GM23338 (cell line): ENCODE data around the gene LYL1. TPM values are rescaled to one million over a fixed set of nuclear protein-coding genes. Genes with fewer than 3 reads are reported as not detected.
A peak's percentile ranks its signal among the peaks of the same experiment; 100 is the strongest.

Source experiments
- ATAC-seq: fragments of 200-7000 bp; cut with Tn5 transposase; 3 replicates; pipeline ENCODE4 v1.9.1; 2020
- DNase-seq: peaks from one replicate; pipeline ENCODE4 v3.0.0-alpha.2; 2015; ENCODE audit warnings: low spot score
- H2AFZ ChIP-seq: fragments of 200-600 bp; sonication (generic); 2 replicates; pipeline ENCODE4 v1.8.0; 2016; ENCODE audit warnings: antibody characterized with exemption, mild to moderate bottlenecking, moderate library complexity
- H3F3A ChIP-seq: fragments of 200-600 bp; sonication (generic); replicated peaks from 2 replicates; pipeline ENCODE4 v1.8.0; 2017; ENCODE audit warnings: antibody characterized with exemption, mixed run types, low read depth
- H3K27ac ChIP-seq: fragments of 200-600 bp; sonication (generic); 2 replicates; pipeline ENCODE4 v1.6.1; 2016; ENCODE audit warnings: low read depth
- H3K27me3 ChIP-seq: fragments of 200-600 bp; sonication (generic); 2 replicates; pipeline ENCODE4 v1.8.0; 2016; ENCODE audit warnings: mild to moderate bottlenecking, mixed run types, moderate library complexity; ENCODE audit not compliant: insufficient read depth
- H3K36me3 ChIP-seq: fragments of 200-600 bp; sonication (generic); 2 replicates; pipeline ENCODE4 v1.8.0; 2016; ENCODE audit warnings: mild to moderate bottlenecking; ENCODE audit not compliant: insufficient read depth
- H3K4me1 ChIP-seq: fragments of 200-600 bp; sonication (generic); 2 replicates; pipeline ENCODE4 v1.8.0; 2016; ENCODE audit warnings: mild to moderate bottlenecking, moderate library complexity; ENCODE audit not compliant: insufficient read depth
- H3K4me2 ChIP-seq: fragments of 200-600 bp; sonication (generic); 2 replicates; pipeline ENCODE4 v1.7.1; 2017; ENCODE audit warnings: mixed run types
- H3K4me3 ChIP-seq: fragments of 200-600 bp; sonication (generic); 2 replicates; pipeline ENCODE4 v1.6.1; 2016; ENCODE audit warnings: mixed run types
- H3K79me2 ChIP-seq: fragments of 200-600 bp; sonication (generic); replicated peaks from 2 replicates; pipeline ENCODE4 v1.8.0; 2017; ENCODE audit warnings: mild to moderate bottlenecking; ENCODE audit not compliant: insufficient read depth
- H3K9me2 ChIP-seq: fragments of 200-600 bp; sonication (generic); 2 replicates; pipeline ENCODE4 v1.8.0; 2017; ENCODE audit not compliant: insufficient read depth
- H4K20me1 ChIP-seq: fragments of 200-600 bp; sonication (generic); replicated peaks from 2 replicates; pipeline ENCODE4 v1.8.0; 2017; ENCODE audit warnings: mild to moderate bottlenecking; ENCODE audit not compliant: insufficient read depth
- H3K27ac Mint-ChIP-seq: 2 replicates; pipeline ENCODE4 v1.8.0; 2020; ENCODE audit warnings: inconsistent platforms, mild to moderate bottlenecking, moderate library complexity, mixed read lengths
- H3K27me3 Mint-ChIP-seq: 3 replicates; pipeline ENCODE4 v1.8.0; 2022; ENCODE audit warnings: low read depth, mild to moderate bottlenecking, moderate library complexity, mixed read lengths, inconsistent platforms; ENCODE audit not compliant: insufficient read depth, poor library complexity
- H3K36me3 Mint-ChIP-seq: 3 replicates; pipeline ENCODE4 v1.8.0; 2021; ENCODE audit warnings: low read depth, mild to moderate bottlenecking, inconsistent platforms, moderate library complexity, mixed read lengths
- H3K4me1 Mint-ChIP-seq: 3 replicates; pipeline ENCODE4 v1.8.0; 2020; ENCODE audit warnings: mild to moderate bottlenecking, inconsistent platforms, mixed read lengths
- H3K4me3 Mint-ChIP-seq: 3 replicates; pipeline ENCODE4 v1.8.0; 2021; ENCODE audit warnings: moderate library complexity, mild to moderate bottlenecking, inconsistent platforms, mixed read lengths
- H3K9me3 Mint-ChIP-seq: 3 replicates; pipeline ENCODE4 v1.8.0; 2020; ENCODE audit warnings: moderate library complexity, mild to moderate bottlenecking, inconsistent platforms, mixed read lengths
- CREB1 ChIP-seq: fragments of 250-450 bp; sonication (Bioruptor Pico); IDR thresholded peaks from 2 replicates; pipeline ENCODE4 v1.5.0; 2020; ENCODE audit warnings: low read depth, mild to moderate bottlenecking, moderate library complexity
- EZH2 ChIP-seq: fragments of 200-600 bp; sonication (generic); IDR thresholded peaks from one replicate; pipeline ENCODE4 v1.8.0; 2017; ENCODE audit warnings: antibody characterized with exemption, mild to moderate bottlenecking, low read depth; ENCODE audit not compliant: unreplicated experiment
- EZH2phosphoT487 ChIP-seq: fragments of 200-600 bp; sonication (generic); IDR thresholded peaks from one replicate; pipeline ENCODE4 v1.8.1; 2018; ENCODE audit warnings: antibody characterized with exemption; ENCODE audit not compliant: unreplicated experiment
- JUNB ChIP-seq: IDR thresholded peaks from one replicate; pipeline ENCODE4 v1.6.1; 2016; ENCODE audit warnings: antibody characterized with exemption; ENCODE audit not compliant: unreplicated experiment
- NANOG ChIP-seq: IDR thresholded peaks from 2 replicates; pipeline ENCODE4 v1.6.1; 2016; ENCODE audit warnings: antibody characterized with exemption, borderline replicate concordance
- POLR2AphosphoS5 ChIP-seq: IDR thresholded peaks from 2 replicates; pipeline ENCODE4 v1.6.1; 2016; ENCODE audit warnings: antibody characterized with exemption, low read depth
- STAT1 ChIP-seq: IDR thresholded peaks from one replicate; pipeline ENCODE4 v1.6.1; 2016; ENCODE audit warnings: antibody characterized with exemption; ENCODE audit not compliant: unreplicated experiment
- ZNF114 ChIP-seq: fragments of 250-450 bp; sonication (Bioruptor Pico); IDR thresholded peaks from 2 replicates; pipeline ENCODE4 v1.5.0; 2020; ENCODE audit warnings: mild to moderate bottlenecking, moderate library complexity
- ZNF331 ChIP-seq: fragments of 250-450 bp; sonication (Bioruptor Pico); IDR thresholded peaks from 2 replicates; pipeline ENCODE4 v1.5.0; 2020; ENCODE audit warnings: low read depth, mild to moderate bottlenecking, moderate library complexity
- polyA plus RNA-seq: library from polyadenylated mRNA; unstranded; fragments of >200 nt; fragmentation: Nextera tagmentation; extraction: Ambion mirVana; gene quantifications from 2 replicates; pipeline ENCODE4 v1.2.1, GENCODE V29; 2016
- total RNA-seq: library from RNA; depleted of rRNA; stranded (reverse); fragments of >200 nt; shearing (Covaris generic); gene quantifications from 2 replicates; pipeline ENCODE4 v1.2.3, GENCODE V29; 2014
- TF ChIP-seq, protein P1 (sequence below), 2 experiments: fragments of 200-600 bp in 1 of 2; sonication (generic) in 1 of 2; conservative IDR thresholded peaks; 2 replicates each; pipeline versions ENCODE4 v1.5.1 to v1.6.1; 2016 to 2017; ENCODE audit warnings: antibody characterized with exemption in 2 of 2, low read depth in 2 of 2, mild to moderate bottlenecking in 2 of 2, moderate library complexity in 1 of 2
- TF ChIP-seq, protein P2 (sequence below): IDR thresholded peaks from 2 replicates; pipeline ENCODE4 v1.6.1; 2016; ENCODE audit warnings: antibody characterized with exemption
- TF ChIP-seq, protein P3 (sequence below): fragments of 250-450 bp; sonication (Bioruptor Pico); IDR thresholded peaks from 2 replicates; pipeline ENCODE4 v1.5.0; 2020; ENCODE audit warnings: mild to moderate bottlenecking, moderate library complexity

LYL1 gene
- total and polyA plus RNA-seq, 2 experiments from 2014 or later, result 1.2 to 2.2 TPM

DNA sequence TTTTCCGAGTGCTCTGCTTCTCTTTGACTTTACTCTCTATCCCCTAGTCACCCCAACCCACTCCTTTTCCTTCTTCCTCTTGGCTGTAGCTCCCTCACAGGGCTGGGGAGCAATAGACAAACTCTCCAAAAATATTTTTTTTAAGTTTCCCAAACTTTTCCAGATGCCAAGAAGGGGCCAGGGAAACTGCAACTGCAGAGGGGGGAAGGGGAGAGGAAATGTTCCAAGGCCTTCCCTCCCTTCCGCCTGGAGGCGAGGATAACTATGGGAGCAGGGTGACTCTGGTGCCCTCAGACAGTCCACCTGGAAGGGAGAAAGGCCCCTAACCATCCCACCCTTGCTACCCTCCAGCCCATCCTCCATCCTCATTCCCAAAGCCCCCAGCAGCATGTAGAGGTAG lies 49.4 kb downstream of the LYL1 start (continued):
- TF ChIP-seq, protein P1, sequence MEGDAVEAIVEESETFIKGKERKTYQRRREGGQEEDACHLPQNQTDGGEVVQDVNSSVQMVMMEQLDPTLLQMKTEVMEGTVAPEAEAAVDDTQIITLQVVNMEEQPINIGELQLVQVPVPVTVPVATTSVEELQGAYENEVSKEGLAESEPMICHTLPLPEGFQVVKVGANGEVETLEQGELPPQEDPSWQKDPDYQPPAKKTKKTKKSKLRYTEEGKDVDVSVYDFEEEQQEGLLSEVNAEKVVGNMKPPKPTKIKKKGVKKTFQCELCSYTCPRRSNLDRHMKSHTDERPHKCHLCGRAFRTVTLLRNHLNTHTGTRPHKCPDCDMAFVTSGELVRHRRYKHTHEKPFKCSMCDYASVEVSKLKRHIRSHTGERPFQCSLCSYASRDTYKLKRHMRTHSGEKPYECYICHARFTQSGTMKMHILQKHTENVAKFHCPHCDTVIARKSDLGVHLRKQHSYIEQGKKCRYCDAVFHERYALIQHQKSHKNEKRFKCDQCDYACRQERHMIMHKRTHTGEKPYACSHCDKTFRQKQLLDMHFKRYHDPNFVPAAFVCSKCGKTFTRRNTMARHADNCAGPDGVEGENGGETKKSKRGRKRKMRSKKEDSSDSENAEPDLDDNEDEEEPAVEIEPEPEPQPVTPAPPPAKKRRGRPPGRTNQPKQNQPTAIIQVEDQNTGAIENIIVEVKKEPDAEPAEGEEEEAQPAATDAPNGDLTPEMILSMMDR (conservative IDR thresholded peaks at IDR 0.05; ENCODE audit: low read depth in 2 of 2), result no peak
- TF ChIP-seq, protein P2, sequence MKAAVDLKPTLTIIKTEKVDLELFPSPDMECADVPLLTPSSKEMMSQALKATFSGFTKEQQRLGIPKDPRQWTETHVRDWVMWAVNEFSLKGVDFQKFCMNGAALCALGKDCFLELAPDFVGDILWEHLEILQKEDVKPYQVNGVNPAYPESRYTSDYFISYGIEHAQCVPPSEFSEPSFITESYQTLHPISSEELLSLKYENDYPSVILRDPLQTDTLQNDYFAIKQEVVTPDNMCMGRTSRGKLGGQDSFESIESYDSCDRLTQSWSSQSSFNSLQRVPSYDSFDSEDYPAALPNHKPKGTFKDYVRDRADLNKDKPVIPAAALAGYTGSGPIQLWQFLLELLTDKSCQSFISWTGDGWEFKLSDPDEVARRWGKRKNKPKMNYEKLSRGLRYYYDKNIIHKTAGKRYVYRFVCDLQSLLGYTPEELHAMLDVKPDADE, result no peak
- TF ChIP-seq ZNF114 (CRISPR knock-in tag), result no peak
- TF ChIP-seq EZH2phosphoT487, result no peak
- no peak for TF ChIP-seq EZH2

DNA sequence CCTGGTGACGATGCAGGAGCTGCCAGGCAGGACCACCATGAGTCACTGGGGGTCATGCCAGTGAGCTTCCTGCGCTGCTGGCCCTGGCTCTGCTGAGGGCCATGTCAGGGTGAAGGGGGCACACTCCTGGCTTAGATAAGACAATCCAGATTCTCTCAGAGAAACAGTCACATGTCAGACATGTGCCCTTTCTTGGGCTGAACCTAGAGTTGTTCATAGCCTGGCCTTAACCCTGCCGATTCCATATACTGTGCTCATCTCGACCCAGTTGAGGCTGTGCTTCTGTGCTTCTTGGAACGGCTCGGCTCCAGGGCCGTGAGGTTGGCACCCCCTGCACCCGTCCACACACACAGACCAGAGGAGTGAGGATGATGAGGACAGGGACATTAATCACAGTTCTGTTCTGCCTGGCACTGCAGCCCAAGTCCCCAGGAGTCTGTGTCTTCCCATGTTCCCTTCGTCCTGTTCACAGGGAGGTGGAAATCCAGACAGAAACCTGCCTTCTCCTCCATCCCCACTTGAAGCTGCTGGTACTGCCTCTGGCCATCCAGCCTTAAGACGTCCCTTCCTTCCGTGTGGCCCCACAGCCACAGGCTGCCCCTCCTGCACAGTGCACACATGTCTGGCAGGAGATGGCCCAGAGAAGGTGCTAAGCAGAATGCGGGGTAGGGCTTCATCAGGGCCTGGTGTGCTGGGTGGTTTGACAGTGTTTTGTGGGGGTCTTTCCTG lies 50.0 kb downstream of the LYL1 start:
- Mint-ChIP-seq H3K36me3 (no peaks in the 10 kb centered on the region), H3K27ac (no peak overlapping the region), H3K9me3 (no peaks in the 10 kb centered on the region; the same call in 2 of the 3 replicates), H3K4me3 (no peak overlapping the region), H3K27me3 (peaks cover 95% of the 10 kb centered on the region), H3K4me1 (peaks cover 45% of the 10 kb centered on the region)
- H3K36me3 ChIP-seq, result no peaks in the 10 kb centered on the region
- peaks cover 51% of the 10 kb centered on the region for H3K4me1 ChIP-seq
- H3F3A ChIP-seq, result peaks cover 3% of the 10 kb centered on the region; the same call in 1 of the 2 replicates
- no peaks in the 10 kb centered on the region for H3K9me2 ChIP-seq
- H3K4me3 ChIP-seq, result no peak overlapping the region
- H3K4me2 ChIP-seq, result 0 out of 2 replicates have a peak overlapping the region, but pooled peaks have one; percentile 84
- peaks cover 100% of the 10 kb centered on the region for H3K27me3 ChIP-seq
- ATAC-seq, result no peak
- no peaks in the 10 kb centered on the region for H3K79me2 ChIP-seq
- H4K20me1 ChIP-seq, result peaks cover 4% of the 10 kb centered on the region; the same call in 1 of the 2 replicates
- no peak overlapping the region for H2AFZ ChIP-seq
- H3K27ac ChIP-seq, result no peak overlapping the region
- DNase-seq, result no peak
- TF ChIP-seq STAT1 (no peak), NANOG (no peak), POLR2AphosphoS5 (no peak), EZH2phosphoT487 (no peak), CREB1 (no peak), JUNB (no peak), ZNF331 (CRISPR knock-in tag) (no peak), ZNF114 (CRISPR knock-in tag) (no peak), EZH2 (no peak)
- TF ChIP-seq, protein P3, sequence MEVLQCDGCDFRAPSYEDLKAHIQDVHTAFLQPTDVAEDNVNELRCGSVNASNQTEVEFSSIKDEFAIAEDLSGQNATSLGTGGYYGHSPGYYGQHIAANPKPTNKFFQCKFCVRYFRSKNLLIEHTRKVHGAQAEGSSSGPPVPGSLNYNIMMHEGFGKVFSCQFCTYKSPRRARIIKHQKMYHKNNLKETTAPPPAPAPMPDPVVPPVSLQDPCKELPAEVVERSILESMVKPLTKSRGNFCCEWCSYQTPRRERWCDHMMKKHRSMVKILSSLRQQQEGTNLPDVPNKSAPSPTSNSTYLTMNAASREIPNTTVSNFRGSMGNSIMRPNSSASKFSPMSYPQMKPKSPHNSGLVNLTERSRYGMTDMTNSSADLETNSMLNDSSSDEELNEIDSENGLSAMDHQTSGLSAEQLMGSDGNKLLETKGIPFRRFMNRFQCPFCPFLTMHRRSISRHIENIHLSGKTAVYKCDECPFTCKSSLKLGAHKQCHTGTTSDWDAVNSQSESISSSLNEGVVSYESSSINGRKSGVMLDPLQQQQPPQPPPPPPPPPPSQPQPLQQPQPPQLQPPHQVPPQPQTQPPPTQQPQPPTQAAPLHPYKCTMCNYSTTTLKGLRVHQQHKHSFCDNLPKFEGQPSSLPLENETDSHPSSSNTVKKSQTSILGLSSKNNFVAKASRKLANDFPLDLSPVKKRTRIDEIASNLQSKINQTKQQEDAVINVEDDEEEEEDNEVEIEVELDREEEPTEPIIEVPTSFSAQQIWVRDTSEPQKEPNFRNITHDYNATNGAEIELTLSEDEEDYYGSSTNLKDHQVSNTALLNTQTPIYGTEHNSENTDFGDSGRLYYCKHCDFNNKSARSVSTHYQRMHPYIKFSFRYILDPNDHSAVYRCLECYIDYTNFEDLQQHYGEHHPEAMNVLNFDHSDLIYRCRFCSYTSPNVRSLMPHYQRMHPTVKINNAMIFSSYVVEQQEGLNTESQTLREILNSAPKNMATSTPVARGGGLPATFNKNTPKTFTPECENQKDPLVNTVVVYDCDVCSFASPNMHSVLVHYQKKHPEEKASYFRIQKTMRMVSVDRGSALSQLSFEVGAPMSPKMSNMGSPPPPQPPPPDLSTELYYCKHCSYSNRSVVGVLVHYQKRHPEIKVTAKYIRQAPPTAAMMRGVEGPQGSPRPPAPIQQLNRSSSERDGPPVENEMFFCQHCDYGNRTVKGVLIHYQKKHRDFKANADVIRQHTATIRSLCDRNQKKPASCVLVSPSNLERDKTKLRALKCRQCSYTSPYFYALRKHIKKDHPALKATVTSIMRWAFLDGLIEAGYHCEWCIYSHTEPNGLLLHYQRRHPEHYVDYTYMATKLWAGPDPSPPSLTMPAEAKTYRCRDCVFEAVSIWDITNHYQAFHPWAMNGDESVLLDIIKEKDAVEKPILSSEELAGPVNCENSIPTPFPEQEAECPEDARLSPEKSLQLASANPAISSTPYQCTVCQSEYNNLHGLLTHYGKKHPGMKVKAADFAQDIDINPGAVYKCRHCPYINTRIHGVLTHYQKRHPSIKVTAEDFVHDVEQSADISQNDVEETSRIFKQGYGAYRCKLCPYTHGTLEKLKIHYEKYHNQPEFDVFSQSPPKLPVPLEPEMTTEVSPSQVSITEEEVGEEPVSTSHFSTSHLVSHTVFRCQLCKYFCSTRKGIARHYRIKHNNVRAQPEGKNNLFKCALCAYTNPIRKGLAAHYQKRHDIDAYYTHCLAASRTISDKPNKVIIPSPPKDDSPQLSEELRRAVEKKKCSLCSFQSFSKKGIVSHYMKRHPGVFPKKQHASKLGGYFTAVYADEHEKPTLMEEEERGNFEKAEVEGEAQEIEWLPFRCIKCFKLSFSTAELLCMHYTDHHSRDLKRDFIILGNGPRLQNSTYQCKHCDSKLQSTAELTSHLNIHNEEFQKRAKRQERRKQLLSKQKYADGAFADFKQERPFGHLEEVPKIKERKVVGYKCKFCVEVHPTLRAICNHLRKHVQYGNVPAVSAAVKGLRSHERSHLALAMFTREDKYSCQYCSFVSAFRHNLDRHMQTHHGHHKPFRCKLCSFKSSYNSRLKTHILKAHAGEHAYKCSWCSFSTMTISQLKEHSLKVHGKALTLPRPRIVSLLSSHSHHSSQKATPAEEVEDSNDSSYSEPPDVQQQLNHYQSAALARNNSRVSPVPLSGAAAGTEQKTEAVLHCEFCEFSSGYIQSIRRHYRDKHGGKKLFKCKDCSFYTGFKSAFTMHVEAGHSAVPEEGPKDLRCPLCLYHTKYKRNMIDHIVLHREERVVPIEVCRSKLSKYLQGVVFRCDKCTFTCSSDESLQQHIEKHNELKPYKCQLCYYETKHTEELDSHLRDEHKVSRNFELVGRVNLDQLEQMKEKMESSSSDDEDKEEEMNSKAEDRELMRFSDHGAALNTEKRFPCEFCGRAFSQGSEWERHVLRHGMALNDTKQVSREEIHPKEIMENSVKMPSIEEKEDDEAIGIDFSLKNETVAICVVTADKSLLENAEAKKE (CRISPR knock-in tag), result no peak
- TF ChIP-seq, protein P2, result no peak
